Activated gamma-delta T cell (primary cell): ENCODE measurements around the gene PPY.
"Not testable (repeated sequence)": the region's sequence is repeated elsewhere in the genome, so short reads cannot be mapped to it uniquely, and the experiment has no call there.

ENCODE experiments used
- DNase-seq: peaks from one replicate; lab custom pipeline; 2025; lab: John Stamatoyannopoulos, UW

PPY gene

GRCh38 chr17:43966276-43966675, 24.0 kb upstream of the PPY start:
- no peak for DNase-seq

GRCh38 chr17:43962479-43962878, 20.2 kb upstream of the PPY start:
- DNase-seq, result no peak

- DNase-seq, result no peak
Measured at GRCh38 chr17:43961954-43962353, 19.7 kb upstream of the PPY start.

GRCh38 chr17:43961292-43961691, 19.0 kb upstream of the PPY start:
- not testable (repeated sequence) for DNase-seq

- DNase-seq, result no peak
Measured at GRCh38 chr17:43958748-43959352, 16.6 kb upstream of the PPY start.

DNA sequence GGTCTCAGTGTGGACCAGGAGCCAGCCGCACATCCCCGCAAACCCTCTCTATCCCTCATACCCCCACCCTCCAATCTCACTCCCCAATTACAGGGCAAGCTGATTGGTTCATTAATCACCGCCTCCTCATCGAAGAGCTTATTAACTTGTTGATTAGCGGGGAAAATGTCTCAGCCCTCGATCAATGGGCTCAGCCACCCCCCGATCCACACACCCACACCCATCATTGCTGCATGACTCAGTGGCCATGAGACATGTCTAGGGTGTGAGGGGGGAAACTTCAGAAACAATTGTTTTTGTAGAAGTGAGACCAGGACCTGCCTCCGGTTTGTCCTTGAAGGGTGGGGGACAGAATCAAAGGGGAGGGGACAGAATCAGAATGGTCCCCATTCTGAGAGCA, 13.9 kb upstream of the PPY start:
- no peak for DNase-seq

DNA sequence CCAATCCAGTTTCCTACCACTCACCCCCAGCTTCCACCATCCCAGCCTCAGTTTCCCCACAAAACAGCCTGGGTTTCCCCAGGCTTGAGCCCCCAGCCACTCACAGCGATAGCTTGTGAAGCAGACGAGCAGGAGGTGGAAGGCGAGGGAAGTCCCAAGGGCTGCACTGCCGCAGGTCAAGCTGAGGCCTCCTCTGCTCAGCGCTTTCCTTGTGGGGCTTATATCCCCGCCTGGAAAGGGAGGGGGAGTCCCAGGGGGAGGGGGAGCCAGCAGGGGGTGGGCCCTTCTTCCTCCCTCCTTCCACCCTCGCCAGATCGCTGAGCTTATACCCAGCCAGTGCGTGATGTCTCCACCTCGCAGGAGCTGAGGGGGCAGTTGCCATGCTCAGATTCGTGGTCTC, 11.5 kb upstream of the PPY start, which contains the start of gene PYY:
Gene PYY (minus strand): TSS at position 195 of the 400 bp plus-strand sequence. CDS start 457 bp downstream, outside the sequence.
- DNase-seq, result no peak

- no peak for DNase-seq
Measured at GRCh38 chr17:43952724-43953666, 10.7 kb upstream of the PPY start.

GRCh38 chr17:43952351-43952723, 10.1 kb upstream of the PPY start:
- DNase-seq, result no peak

- DNase-seq, result no peak
Measured at GRCh38 chr17:43951750-43952149, 9.5 kb upstream of the PPY start.

DNA sequence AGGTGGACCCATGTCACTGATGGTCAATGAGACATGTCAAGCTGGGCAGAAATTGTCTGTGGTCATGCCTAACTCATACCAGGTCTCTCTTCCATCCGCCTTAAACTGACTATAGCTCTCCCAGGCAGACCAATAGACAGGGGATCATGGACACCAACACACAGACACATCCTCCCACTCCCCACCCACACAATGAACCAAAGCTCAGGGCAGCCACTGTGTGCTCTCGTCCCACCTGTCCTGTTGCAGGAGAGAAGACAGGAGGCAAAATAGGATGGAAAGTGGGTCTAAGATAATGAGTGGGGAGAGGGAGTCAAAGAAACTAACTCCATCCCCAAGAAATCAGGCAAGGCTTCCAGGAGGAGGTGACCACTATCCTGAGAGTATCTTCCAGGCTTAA, 8.3 kb upstream of the PPY start:
- no peak for DNase-seq

- DNase-seq, result no peak
Measured at GRCh38 chr17:43949781-43950180, 7.5 kb upstream of the PPY start.

DNA sequence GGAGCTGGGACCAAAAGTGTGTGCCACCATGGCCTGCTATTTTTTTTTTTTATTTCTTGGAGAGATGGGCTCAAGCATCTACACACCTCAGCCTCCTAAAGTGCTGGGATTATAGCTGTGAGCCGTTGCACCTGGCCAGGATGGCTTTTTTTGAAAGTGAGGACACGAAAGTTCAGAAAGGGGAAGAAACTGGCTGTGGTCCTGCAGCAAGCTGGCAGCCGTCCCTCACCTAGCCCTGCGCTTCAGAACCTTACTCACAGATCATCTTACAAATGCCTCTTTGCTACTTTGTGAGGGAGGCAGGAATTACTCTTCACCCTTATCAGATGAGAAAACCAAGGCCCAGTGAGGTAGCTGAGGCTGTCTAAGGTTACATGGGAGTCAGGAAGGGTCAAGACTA, 4.5 kb upstream of the PPY start:
- DNase-seq, result no peak

GRCh38 chr17:43945074-43945829, 3.0 kb upstream of the PPY start:
- DNase-seq, result no peak

DNA sequence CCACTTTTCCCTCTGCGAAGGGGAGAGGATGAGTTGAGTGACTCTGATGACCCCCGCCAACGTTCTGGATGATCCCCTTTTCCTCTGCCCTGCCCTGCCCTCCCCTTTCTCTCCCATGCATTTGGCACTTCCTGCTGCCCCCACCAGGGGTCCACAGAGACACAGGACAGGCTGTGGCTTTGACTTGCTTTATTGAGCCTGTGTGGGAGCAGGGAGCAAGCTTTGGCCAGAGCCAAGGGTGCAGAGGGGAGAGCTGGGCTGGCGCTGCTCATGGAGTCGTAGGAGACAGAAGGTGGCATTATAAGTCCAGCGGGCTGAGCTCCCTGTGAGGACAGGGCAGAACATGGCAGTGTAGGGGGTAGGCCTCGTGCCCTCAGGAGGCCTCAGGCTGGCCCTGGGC, 1.6 kb downstream of the PPY start:
- DNase-seq, result no peak

DNA sequence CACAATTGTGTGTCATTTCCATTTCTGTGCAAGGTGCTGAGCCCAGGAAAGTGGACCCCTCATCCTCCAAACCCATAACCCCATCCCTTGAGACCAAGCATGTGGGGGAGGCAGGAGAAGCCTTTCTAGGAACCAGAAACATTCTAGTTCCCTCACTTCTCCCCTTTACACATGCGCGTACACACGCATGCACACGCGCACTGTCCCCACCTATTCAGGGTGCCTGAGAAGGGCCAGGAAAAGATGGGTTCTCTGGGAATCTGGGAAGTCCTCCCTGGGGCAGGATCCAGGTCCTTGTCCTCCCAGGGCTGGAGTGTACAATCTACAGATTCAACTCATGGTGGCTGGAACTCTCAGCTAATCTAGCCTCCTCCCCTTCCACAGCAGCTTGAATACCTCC, 2.4 kb downstream of the PPY start:
- no peak for DNase-seq

DNA sequence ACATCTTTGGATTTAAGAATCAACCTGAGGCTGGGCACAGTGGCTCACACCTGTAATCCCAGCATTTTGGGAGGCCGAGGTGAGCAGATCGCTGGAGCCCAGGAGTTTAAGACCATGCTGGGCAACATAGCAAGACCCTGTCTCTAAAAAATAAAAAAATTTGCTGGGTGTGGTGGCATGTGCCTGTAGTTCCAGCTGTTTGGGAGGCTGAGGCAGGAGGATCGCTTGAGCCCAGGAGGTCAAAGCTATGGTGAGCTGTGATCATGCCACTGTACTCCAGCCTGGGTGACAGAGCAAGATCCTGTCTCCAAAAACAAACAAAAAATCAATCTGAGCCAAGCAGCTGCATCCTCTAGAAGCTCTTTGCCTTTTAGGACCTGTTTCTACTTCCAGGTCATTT, 2.8 kb downstream of the PPY start:
- not testable (repeated sequence) for DNase-seq

DNA sequence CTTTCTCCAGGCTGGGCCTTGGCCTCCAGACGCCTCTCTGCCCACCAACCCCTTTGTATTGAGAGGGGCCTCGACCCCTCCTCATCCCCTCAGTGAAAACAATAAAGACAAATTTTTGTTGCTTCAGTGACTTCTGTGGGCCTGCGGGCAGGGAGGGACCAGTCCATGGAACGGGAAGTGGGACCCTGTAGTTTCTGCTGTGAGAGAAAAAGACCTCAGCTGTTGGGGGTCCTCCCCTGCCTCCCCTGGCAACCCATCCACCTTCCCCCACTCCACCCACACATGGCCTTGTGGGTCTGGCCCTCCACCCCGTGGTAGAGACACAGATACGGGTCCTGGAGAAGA, 3.5 kb downstream of the PPY start:
- DNase-seq, result no peak

GRCh38 chr17:43936434-43936833, 5.8 kb downstream of the PPY start:
- DNase-seq, result no peak

- DNase-seq, result no peak
Measured at GRCh38 chr17:43935926-43936261, 6.4 kb downstream of the PPY start.

- DNase-seq, result no peak
Measured at GRCh38 chr17:43935204-43935925, 6.9 kb downstream of the PPY start.

DNA sequence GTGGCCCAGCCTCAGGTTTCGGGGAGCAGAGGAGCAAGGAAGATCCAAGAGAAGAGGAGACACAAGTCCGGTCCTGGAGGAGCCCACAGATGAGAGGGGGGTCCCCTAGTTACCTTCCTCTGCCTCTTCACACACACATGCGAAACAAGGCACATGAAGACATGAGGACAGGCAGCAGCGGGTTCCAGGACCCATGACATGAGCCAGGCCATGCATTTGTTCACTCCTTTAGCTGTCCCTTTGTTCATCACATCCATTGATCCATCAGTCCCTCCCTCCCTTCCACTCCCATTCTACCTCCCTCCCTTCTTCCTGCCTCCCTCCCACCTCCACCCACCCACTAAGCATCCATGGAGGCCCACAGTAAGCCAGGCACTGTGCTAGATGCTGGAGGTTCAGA, 9.4 kb downstream of the PPY start:
- no peak for DNase-seq
